ENCODE results near the gene SYTL3. TPM values are rescaled to one million over a fixed set of nuclear protein-coding genes. Genes with fewer than 3 reads are reported as not detected.

The SYTL3 gene
- total and polyA plus RNA-seq, 9 of the 15 experiments (the other 6 are each of a cell fraction or from before 2014, with no cell fraction given) = 0.04 to 0.46 (median 0.17) TPM; not detected in 1

DNA sequence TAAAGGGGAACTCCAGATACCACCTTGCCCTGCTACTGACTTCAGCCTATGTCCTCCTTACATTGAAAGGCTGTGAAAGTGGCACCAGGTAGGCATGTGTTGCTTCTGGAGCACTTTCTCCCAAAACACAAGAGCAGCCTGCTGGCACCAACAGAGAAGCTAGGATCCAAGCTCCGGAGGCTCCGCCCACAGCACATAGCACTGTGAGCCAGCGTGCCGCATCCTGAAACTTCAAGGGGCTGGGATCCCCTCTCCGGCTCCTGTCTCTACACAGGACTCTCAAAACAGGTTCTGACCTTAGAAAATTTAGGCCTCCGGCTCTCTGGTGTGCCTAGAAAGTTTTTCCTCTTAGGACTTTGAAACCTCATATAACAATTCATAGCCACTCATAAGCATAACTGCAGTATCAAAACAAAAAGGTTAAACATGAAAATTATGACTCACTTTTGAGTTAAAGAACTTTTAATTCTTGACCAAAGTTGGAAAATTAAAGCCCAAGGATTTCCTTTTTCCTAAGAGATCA is 128.2 kb downstream of the SYTL3 start:
- Histone ChIP-seq H3K27ac (ENCODE audit: extremely low read depth, low read depth, low read length) (no peak overlapping the region), H3K9me3 (replicated peaks; ENCODE audit: control insufficient read depth, insufficient read depth, low read depth, low read length) (no peaks in the 10 kb centered on the region), H2AFZ (ENCODE audit: low read depth, low read length) (no peak overlapping the region), H3K36me3 (ENCODE audit: control insufficient read depth, insufficient read depth, low read length) (peaks cover 94% of the 10 kb centered on the region), H4K20me1 (replicated peaks; ENCODE audit: control insufficient read depth, insufficient read depth, low read length) (peaks cover 3% of the 10 kb centered on the region), H3K4me3 (no peak overlapping the region), H3K27me3 (ENCODE audit: control insufficient read depth in 2 of 2, insufficient read depth in 2 of 2, low read length in 2 of 2) (no peaks in the 10 kb centered on the region), H3K9ac (ENCODE audit: insufficient read depth in 1 of 2, low read depth in 2 of 2, low read length in 2 of 2) (no peak overlapping the region), H3K4me2 (ENCODE audit: insufficient read depth, low read length) (no peak overlapping the region), H3K4me1 (replicated peaks in 1 of 2; ENCODE audit: control insufficient read depth in 2 of 2, insufficient read depth in 2 of 2, low read length in 2 of 2) (no peaks in the 10 kb centered on the region), H3K79me2 (ENCODE audit: control insufficient read depth, insufficient read depth, low read length) (no peaks in the 10 kb centered on the region), H3K9me1 (ENCODE audit: control insufficient read depth, insufficient read depth, low read length) (no peaks in the 10 kb centered on the region)
- CTCF ChIA-PET (ENCODE audit: low intra/inter-chr PET ratio) = no interaction called here
- in situ Hi-C loops (cut with MboI) = no loop called here
- FAIRE-seq (no peak), ATAC-seq (no peak), DNase-seq (ENCODE audit: extremely low read depth in 1 of 4, low spot score in 3 of 4) (no peak)
- TF ChIP-seq, protein P1, sequence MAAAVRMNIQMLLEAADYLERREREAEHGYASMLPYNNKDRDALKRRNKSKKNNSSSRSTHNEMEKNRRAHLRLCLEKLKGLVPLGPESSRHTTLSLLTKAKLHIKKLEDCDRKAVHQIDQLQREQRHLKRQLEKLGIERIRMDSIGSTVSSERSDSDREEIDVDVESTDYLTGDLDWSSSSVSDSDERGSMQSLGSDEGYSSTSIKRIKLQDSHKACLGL (CRISPR knock-in tag; IDR thresholded peaks at IDR 0.05; ENCODE audit: borderline replicate concordance, poor library complexity, severe bottlenecking) = no peak
- TF ChIP-seq ZNF175 (CRISPR knock-in tag; IDR thresholded peaks at IDR 0.05; ENCODE audit: low read depth) (no peak), NCOA1 (IDR thresholded peaks at IDR 0.05; ENCODE audit: low read depth) (no peak), NFYB (IDR thresholded peaks at IDR 0.05; ENCODE audit: extremely low read depth, insufficient read length) (no peak), GABPB2 (CRISPR knock-in tag; conservative IDR thresholded peaks at IDR 0.05) (no peak)
- TF ChIP-seq, protein P2, sequence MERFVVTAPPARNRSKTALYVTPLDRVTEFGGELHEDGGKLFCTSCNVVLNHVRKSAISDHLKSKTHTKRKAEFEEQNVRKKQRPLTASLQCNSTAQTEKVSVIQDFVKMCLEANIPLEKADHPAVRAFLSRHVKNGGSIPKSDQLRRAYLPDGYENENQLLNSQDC (CRISPR knock-in tag; IDR thresholded peaks at IDR 0.05) = no peak
- TF ChIP-seq, protein P3, sequence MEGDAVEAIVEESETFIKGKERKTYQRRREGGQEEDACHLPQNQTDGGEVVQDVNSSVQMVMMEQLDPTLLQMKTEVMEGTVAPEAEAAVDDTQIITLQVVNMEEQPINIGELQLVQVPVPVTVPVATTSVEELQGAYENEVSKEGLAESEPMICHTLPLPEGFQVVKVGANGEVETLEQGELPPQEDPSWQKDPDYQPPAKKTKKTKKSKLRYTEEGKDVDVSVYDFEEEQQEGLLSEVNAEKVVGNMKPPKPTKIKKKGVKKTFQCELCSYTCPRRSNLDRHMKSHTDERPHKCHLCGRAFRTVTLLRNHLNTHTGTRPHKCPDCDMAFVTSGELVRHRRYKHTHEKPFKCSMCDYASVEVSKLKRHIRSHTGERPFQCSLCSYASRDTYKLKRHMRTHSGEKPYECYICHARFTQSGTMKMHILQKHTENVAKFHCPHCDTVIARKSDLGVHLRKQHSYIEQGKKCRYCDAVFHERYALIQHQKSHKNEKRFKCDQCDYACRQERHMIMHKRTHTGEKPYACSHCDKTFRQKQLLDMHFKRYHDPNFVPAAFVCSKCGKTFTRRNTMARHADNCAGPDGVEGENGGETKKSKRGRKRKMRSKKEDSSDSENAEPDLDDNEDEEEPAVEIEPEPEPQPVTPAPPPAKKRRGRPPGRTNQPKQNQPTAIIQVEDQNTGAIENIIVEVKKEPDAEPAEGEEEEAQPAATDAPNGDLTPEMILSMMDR (IDR thresholded peaks at IDR 0.05 in 2 of 3, conservative IDR thresholded peaks at IDR 0.05 in 1 of 3; ENCODE audit: insufficient read depth in 2 of 3, low read depth in 1 of 3, low read length in 3 of 3) = no peak
- TF ChIP-seq, protein P4, sequence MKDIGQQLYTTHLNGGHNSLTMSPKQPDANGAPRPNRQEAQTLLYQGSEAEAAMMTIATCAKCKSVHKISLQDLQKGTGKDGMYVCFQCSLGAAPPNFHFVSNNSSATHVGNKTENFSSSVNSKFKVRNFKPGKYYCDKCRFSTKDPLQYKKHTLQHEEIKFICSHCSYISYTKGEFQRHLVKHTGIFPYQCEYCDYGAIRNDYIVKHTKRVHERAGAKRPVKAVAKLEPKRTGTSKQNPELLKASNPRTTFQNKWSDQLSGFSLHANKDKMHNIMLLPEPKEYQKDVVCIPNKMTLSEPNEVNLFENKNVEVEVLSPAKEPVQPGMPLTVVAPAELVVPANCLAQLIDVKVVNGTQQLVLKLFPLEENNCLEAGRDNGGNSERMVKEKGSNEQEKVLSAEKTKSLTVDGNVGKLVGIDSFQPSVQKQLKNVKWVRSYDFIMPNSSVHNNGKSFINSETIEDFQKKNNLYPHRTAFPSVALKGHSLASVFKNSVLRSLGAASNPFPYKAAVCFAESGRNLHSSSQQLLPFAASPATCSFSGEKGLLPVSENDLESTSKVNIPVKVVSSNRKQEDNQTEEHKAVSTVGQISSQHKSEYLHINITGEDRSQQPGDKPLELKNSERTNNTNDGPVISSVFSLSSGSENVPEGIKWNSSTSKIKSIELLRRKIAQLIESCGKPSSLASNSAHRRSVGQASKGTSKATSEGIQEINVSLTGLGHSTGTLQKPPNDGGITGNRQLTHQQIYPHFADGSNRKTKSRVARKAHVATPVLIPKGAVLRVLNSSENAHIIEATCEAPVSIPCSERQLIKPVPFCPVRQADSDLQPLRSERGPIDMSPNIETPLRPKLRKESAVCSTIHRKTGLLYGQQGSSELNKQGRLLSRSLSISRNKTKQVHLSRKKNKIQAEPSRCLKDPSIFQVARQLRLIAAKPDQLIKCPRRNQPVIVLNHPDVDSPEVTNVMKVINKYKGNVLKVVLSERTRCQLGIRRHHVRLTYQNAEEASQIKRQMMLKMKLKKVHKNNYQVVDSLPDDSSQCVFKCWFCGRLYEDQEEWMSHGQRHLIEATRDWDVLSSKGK (CRISPR knock-in tag; IDR thresholded peaks at IDR 0.05) = no peak
- no TSS peak for BruUV-seq (replicated peaks)
- 99% methylated on average over 6 of the region's 6 CpGs for WGBS (ENCODE audit: insufficient coverage, low coverage, missing lambda C conversion rate)
- POLR2A ChIA-PET = no interaction called here
- intact Hi-C loops (cut with micrococcal nuclease) = no loop called here

Measured in K562 (cell line).